ENCODE measurements around the gene LRMDA.

GRCh38 chr10:75502838-75503237 is 71.4 kb downstream of the LRMDA start:
- TF ChIP-seq CTCF (IDR thresholded peaks at IDR 0.05; ENCODE audit: extremely low read depth in 1 of 2, insufficient read depth in 1 of 2, low read depth in 1 of 2, low read length in 2 of 2), result no peak
- TF ChIP-seq POLR2A (IDR thresholded peaks at IDR 0.05; ENCODE audit: low read depth, low read length), result no peak
- TF ChIP-seq EZH2 (IDR thresholded peaks at IDR 0.05; ENCODE audit: borderline replicate concordance, low read depth, low read length, severe bottlenecking), result no peak
- no peak for TF ChIP-seq POLR2AphosphoS5 (IDR thresholded peaks at IDR 0.05; ENCODE audit: insufficient read depth, low read depth, low read length)
- TF ChIP-seq JUN (IDR thresholded peaks at IDR 0.05; ENCODE audit: borderline replicate concordance, insufficient read depth, insufficient read length, low read depth), result no peak
